Retinal pigment epithelial cell (primary cell): ENCODE data around the gene ESR2.

Source experiments
- DNase-seq: peaks from one replicate; pipeline ENCODE4 v3.0.0-alpha.2; 2010; ENCODE audit warnings: low read depth
- H3K4me3 ChIP-seq: 2 replicates; pipeline ENCODE4 v1.5.1; 2011; ENCODE audit warnings: mild to moderate bottlenecking, low read length, control low read depth, moderate library complexity
- CTCF ChIP-seq: conservative IDR thresholded peaks from 2 replicates; pipeline ENCODE4 v1.5.1; 2011; ENCODE audit warnings: low read depth, low read length, control low read depth, inconsistent platforms

Gene ESR2

GRCh38 chr14:64225151-64225757 is 68.9 kb downstream of the ESR2 start:
- no peak for DNase-seq
- no peak overlapping the region for H3K4me3 ChIP-seq
- TF ChIP-seq CTCF: no peak

GRCh38 chr14:64221391-64222003 is 72.7 kb downstream of the ESR2 start:
- TF ChIP-seq CTCF: no peak
- DNase-seq: no peak
- no peak overlapping the region for H3K4me3 ChIP-seq

GRCh38 chr14:64220466-64220865 is 73.7 kb downstream of the ESR2 start:
- H3K4me3 ChIP-seq: no peak overlapping the region

GRCh38 chr14:64220056-64220455 is 74.1 kb downstream of the ESR2 start:
- H3K4me3 ChIP-seq: no peak overlapping the region
- DNase-seq: no peak
- TF ChIP-seq CTCF: no peak

More at GRCh38 chr14:64220466-64220865, 73.7 kb downstream of the ESR2 start:
- no peak for TF ChIP-seq CTCF
- no peak for DNase-seq

- DNase-seq: no peak
- H3K4me3 ChIP-seq: no peak overlapping the region
- TF ChIP-seq CTCF: no peak
These were observed 75.6 kb downstream of the ESR2 start for GRCh38 chr14:64218344-64219240.

GRCh38 chr14:64217834-64218233 is 76.3 kb downstream of the ESR2 start:
- no peak overlapping the region for H3K4me3 ChIP-seq
- DNase-seq: no peak
- TF ChIP-seq CTCF: no peak
